HEK293T (cell line): ENCODE measurements around the gene IGSF3.

ENCODE experiments used
- CTCF ChIA-PET: fragments of 350-600 bp; formaldehyde crosslinking; extraction: SDS; loops from one replicate; lab custom pipeline; 2021; ENCODE audit warnings: antibody characterized with exemption, inconsistent platforms; lab: Yijun Ruan, JAX
- POLR2A ChIA-PET: fragments of 350-600 bp; formaldehyde crosslinking; extraction: SDS; loops from one replicate; lab custom pipeline; 2020; ENCODE audit warnings: antibody characterized with exemption, inconsistent platforms; lab: Yijun Ruan, JAX
- DNase-seq: peaks from one replicate; pipeline ENCODE4 v3.0.0; 2012; ENCODE audit warnings: mixed read lengths; ENCODE audit errors: extremely low spot score
- ARNT ChIP-seq: fragments of 450-650 bp; IDR thresholded peaks from 2 replicates; pipeline ENCODE4 v1.6.1; 2017; ENCODE audit warnings: mild to moderate bottlenecking
- BHLHE40 ChIP-seq: fragments of 450-650 bp; IDR thresholded peaks from 2 replicates; pipeline ENCODE4 v1.6.1; 2016; ENCODE audit warnings: mild to moderate bottlenecking, moderate library complexity, borderline replicate concordance
- CTBP1 ChIP-seq: fragments of 450-650 bp; IDR thresholded peaks from 2 replicates; pipeline ENCODE4 v1.6.1; 2016; ENCODE audit warnings: borderline replicate concordance
- ELF4 ChIP-seq: fragments of 450-650 bp; IDR thresholded peaks from 2 replicates; pipeline ENCODE4 v1.6.1; 2017; ENCODE audit warnings: antibody characterized with exemption
- FOXA1 ChIP-seq: fragments of 450-650 bp; IDR thresholded peaks from 2 replicates; pipeline ENCODE4 v1.6.1; 2016; ENCODE audit warnings: mild to moderate bottlenecking
- FOXK2 ChIP-seq: fragments of 450-650 bp; IDR thresholded peaks from 2 replicates; pipeline ENCODE4 v1.6.1; 2016; ENCODE audit warnings: mild to moderate bottlenecking
- FOXM1 ChIP-seq: fragments of 450-650 bp; IDR thresholded peaks from 2 replicates; pipeline ENCODE4 v1.6.1; 2017; ENCODE audit warnings: mild to moderate bottlenecking, borderline replicate concordance
- HDGF ChIP-seq: fragments of 450-650 bp; IDR thresholded peaks from 2 replicates; pipeline ENCODE4 v1.6.1; 2017; ENCODE audit warnings: antibody characterized with exemption, borderline replicate concordance
- L3MBTL2 ChIP-seq: fragments of 450-650 bp; conservative IDR thresholded peaks from 2 replicates; pipeline ENCODE4 v1.6.1; 2016; ENCODE audit warnings: mild to moderate bottlenecking
- LEF1 ChIP-seq: fragments of 450-650 bp; IDR thresholded peaks from 2 replicates; pipeline ENCODE4 v1.6.1; 2017; ENCODE audit warnings: mild to moderate bottlenecking, borderline replicate concordance
- NFRKB ChIP-seq: fragments of 450-650 bp; IDR thresholded peaks from 2 replicates; pipeline ENCODE4 v1.6.1; 2016; ENCODE audit warnings: mild to moderate bottlenecking, moderate library complexity
- SP1 ChIP-seq: fragments of 450-650 bp; IDR thresholded peaks from 2 replicates; pipeline ENCODE4 v1.6.1; 2017
- SUZ12 ChIP-seq: fragments of 450-650 bp; IDR thresholded peaks from 2 replicates; pipeline ENCODE4 v1.6.1; 2016; ENCODE audit warnings: mild to moderate bottlenecking
- TARDBP ChIP-seq: fragments of 450-650 bp; IDR thresholded peaks from 2 replicates; pipeline ENCODE4 v1.6.1; 2016
- ZNF384 ChIP-seq: fragments of 450-650 bp; IDR thresholded peaks from 2 replicates; pipeline ENCODE4 v1.6.1; 2016
- TF ChIP-seq, protein P1 (sequence below): fragments of 450-650 bp; IDR thresholded peaks from 2 replicates; pipeline ENCODE4 v1.6.1; 2016

Gene IGSF3

GRCh38 chr1:116557323-116557878 is 110.1 kb downstream of the IGSF3 start:
- POLR2A ChIA-PET: no interaction called here
- CTCF ChIA-PET: interaction anchor here (0.8 kb wide), 1 partner anchor 12 kb away, joined by 3 read pairs; no protein-coding TSS in a partner anchor
- DNase-seq: no peak
- TF ChIP-seq BHLHE40 (no peak), HDGF (no peak), ZNF384 (no peak), L3MBTL2 (no peak), CTBP1 (no peak), ARNT (no peak), SUZ12 (no peak), SP1 (no peak), FOXM1 (no peak), NFRKB (no peak), FOXA1 (no peak)
- TF ChIP-seq, protein P1, sequence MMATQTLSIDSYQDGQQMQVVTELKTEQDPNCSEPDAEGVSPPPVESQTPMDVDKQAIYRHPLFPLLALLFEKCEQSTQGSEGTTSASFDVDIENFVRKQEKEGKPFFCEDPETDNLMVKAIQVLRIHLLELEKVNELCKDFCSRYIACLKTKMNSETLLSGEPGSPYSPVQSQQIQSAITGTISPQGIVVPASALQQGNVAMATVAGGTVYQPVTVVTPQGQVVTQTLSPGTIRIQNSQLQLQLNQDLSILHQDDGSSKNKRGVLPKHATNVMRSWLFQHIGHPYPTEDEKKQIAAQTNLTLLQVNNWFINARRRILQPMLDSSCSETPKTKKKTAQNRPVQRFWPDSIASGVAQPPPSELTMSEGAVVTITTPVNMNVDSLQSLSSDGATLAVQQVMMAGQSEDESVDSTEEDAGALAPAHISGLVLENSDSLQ: no peak

DNA sequence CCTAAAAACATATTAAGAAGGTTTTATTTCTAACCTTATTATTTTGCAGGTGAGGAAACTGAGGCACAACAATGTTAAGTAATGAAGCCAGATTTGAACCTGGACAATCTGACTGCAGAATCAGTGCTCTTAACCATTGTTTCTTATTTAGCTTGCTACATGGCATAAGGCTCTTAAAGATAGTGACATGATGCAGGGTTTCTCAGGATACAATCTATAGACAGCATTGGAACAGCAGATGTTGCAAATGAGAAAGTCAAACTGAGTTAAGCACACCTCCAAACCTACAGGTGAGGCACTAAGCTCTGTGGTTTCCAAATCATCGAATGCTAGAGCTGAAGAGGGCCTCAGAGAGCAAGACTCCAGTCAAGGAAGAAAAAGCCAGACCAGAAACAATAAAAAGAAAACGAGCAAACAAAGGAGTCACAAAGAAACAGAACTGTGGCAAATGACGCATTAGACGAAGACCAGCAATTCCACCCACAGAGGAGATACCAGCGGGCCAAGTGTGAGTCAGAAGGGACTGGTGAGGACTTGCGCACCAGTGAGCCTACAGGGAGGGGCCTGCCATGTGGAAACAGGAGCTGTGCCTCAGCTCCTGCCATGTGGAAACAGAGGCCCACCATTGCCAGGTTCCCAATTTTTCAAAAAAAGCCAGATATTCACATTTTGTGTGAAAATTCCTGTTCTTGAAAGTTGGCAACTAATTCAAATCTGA is 111.1 kb downstream of the IGSF3 start:
- TF ChIP-seq L3MBTL2 (no peak), SUZ12 (no peak), CTBP1 (no peak), FOXM1 (no peak), LEF1 (no peak), SP1 (no peak), HDGF (no peak), BHLHE40 (no peak), ZNF384 (no peak), ARNT (no peak), FOXA1 (no peak), TARDBP (no peak), NFRKB (no peak), FOXK2 (no peak), ELF4 (no peak)
- TF ChIP-seq, protein P1: no peak
- ChIA-PET POLR2A (no interaction called here), CTCF (interaction anchor here (0.8 kb wide), 1 partner anchor 12 kb away, joined by 3 read pairs; no protein-coding TSS in a partner anchor)
- no peak for DNase-seq

DNA sequence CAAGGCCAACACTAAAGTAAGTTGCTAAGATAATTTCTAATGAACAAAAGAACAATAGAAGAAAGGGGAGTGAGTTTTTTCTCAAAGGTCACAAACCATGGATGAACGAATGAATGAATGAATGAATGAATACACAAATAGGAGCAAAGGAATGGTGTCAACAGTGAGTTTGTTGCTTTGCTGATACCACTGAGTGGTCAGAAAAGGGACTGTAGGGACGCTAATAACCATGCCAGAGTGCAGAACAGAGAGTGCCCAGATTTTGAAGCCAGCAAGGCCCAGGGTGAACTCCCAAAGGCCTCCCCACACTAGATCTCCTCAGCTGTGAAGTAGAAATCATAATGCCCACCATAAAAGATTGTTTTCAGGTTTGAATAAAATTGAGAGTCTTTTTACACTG is 112.6 kb downstream of the IGSF3 start:
- TF ChIP-seq ELF4 (no peak), NFRKB (no peak), ARNT (no peak), LEF1 (no peak), SP1 (no peak), TARDBP (no peak), FOXA1 (no peak), BHLHE40 (no peak), HDGF (no peak), FOXK2 (no peak)
- TF ChIP-seq, protein P1: no peak
- ChIA-PET CTCF (no interaction called here), POLR2A (no interaction called here)
- DNase-seq: no peak

- TF ChIP-seq, protein P1: peak; percentile 59
- TF ChIP-seq BHLHE40: no peak
- ChIA-PET POLR2A (no interaction called here), CTCF (no interaction called here)
- no peak for DNase-seq
Measured at GRCh38 chr1:116553386-116554115, 114.0 kb downstream of the IGSF3 start.

- TF ChIP-seq SUZ12 (no peak), FOXM1 (no peak), HDGF (no peak)
- CTCF ChIA-PET: interaction anchor here (0.6 kb wide), 1 partner anchor 28 kb away, joined by 3 read pairs; no protein-coding TSS in a partner anchor
- POLR2A ChIA-PET: no interaction called here
- no peak for DNase-seq
Measured at GRCh38 chr1:116546354-116546977, 121.1 kb downstream of the IGSF3 start.
